GM19467 (cell line): ENCODE measurements around the gene ZNF587B.
"Not testable (repeated sequence)": the region's sequence is repeated elsewhere in the genome, so short reads cannot be mapped to it uniquely, and the experiment has no call there.

Experiments used
- ATAC-seq: cut with Tn5 transposase; IDR thresholded peaks from one replicate; pipeline ENCODE4 v1.9.1; 2021; ENCODE audit warnings: mild to moderate bottlenecking, moderate library complexity; ENCODE audit not compliant: unreplicated experiment

Gene ZNF587B

GRCh38 chr19:57830071-57830602 lies at the start of gene ZNF587B:
ZNF587B (plus strand) TSS chr19:57830299; CDS start chr19:57830529, 230 bp downstream.
- ATAC-seq: no peak

DNA sequence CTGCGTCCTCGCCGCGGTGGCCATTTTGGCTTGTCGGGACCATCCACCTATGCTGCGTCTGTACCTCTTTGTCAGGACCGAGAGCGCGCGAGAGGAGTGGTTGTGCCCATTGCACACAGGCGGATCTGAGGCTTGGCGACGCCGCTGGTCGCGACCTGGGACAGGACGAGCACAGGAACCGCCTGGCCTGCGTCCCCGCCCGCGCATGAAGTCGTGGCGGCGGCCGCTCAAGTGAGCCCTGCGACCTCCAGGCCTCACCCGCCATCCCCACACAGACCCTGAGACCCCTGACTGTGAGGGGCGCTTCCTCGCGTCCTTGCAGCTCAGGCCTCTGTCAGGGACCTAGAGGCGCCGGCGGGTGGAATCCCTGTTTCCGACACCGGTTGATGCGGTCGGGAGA lies 43.8 kb upstream of the ZNF587B start:
- ATAC-seq: no peak

DNA sequence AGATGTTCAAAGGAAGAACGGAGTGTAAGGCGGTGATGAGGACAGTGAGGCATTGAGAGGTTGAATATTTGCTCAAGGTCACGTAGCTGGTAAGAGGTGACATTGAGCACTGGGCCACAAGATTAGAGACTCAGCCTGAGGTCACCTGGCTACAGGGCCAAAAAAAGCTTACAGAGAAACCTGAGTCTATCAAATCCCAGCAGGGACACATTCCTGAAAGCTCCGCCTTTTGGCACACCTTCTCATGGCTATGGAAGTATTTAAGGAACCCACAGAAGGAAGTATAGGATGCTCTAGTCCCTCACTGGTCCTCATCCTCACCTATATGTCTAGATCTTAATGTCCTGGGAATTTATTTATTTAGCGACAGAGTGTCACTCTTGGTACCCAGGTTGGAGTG lies 43.2 kb upstream of the ZNF587B start:
- ATAC-seq: no peak

DNA sequence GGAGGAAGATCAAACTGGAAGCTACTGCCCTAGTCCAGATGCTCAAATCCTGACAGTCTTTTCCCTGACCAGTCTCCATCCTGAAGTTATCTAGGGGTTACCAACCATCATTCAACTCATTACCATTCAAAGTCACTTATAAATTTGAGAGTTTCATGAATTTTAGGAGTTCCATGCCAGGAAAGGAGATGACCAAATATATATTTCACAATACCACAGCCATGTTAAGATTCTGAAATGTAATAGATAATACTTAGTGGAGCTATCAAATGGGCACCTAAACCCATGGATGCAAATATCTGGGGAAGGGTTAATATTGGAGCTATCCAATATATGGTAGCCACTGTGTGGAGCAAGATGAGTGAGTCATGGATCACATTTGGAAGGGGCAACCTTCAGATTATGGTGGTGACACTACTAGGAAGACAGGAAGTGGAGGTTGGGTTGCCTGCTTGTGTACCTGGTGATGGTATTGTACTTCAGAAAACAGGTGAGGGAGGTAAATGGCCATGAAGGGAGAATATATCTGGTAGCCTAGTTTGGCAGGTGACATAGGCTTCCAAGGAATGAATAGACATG lies 41.9 kb upstream of the ZNF587B start:
- ATAC-seq: no peak

GRCh38 chr19:57789288-57789687 lies 40.8 kb upstream of the ZNF587B start:
- no peak for ATAC-seq

GRCh38 chr19:57796580-57796979 lies 33.5 kb upstream of the ZNF587B start:
- ATAC-seq: not testable (repeated sequence)

DNA sequence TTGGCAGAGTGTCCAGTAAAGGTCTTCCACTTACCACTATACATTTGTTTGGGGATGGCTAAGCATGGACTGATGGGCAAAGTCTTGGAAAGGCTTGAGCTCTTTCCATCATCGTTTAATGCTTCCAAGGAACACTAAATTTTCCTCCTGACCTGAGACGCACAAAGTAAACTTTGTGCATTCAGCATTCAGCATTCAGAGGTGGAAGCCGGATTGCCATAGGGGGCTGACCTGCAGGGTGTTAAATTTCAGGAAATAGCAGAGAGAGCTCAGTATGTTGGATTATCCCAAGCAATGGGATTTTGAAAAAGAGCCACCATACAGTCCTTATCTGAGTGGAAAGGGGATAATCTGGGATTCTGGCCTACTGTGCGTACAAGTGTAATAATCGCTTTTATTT lies 29.4 kb upstream of the ZNF587B start:
- no peak for ATAC-seq

- ATAC-seq: no peak
Observed at GRCh38 chr19:57802269-57802668, 27.8 kb upstream of the ZNF587B start.

DNA sequence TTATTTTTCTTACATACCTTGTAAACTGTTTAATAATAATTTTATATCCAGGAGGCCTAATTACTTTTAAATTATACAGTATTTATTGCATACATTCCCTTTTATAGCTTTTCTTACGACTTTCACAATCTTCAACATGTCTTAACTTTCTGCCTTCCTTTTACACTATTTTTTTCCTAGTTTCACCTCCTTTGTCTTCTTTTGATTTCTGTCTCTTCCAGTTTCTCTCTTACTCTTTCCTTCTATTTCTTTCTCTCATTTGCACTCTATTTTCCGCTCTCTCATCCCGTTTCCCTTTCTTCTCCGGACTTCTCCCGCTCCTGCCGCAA lies 26.9 kb upstream of the ZNF587B start:
- no peak for ATAC-seq

DNA sequence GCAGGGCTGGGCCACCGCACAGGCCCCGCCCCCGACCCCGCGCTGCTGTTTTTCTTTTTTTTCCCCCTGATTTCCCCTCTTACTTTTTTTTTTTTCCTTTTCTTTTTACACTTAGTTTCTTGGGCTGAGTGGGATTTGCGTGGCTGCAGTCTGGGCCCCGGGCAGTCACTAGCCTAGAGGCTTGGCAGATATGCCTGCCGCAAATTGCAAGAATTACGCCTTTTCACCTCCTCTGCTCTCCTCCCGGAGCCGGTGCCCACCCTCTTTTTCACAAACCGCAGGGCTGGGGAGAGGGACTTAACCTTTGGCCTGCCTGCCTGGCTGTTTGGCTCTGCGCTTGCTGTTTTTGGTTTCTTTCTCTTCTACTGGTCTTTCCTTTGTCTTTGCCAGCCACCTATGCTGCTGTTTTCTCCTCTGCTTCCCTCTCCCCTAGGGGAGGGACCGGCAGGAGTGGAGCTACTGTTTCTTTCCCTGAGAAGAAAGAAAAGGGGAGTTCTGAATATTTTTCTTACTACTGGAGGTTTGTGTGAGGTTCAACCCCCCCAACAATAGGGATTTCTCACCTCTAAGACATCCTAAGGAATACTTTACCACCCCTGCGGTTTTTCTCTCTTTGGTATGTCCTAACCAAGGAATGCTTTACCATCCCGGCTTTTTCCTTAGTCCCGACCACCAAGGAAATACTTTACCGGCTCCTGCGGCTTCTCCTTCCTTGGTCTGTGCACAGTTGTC lies 26.3 kb upstream of the ZNF587B start:
- ATAC-seq: no peak

- ATAC-seq: no peak
Observed at GRCh38 chr19:57807541-57807940, 22.6 kb upstream of the ZNF587B start.

DNA sequence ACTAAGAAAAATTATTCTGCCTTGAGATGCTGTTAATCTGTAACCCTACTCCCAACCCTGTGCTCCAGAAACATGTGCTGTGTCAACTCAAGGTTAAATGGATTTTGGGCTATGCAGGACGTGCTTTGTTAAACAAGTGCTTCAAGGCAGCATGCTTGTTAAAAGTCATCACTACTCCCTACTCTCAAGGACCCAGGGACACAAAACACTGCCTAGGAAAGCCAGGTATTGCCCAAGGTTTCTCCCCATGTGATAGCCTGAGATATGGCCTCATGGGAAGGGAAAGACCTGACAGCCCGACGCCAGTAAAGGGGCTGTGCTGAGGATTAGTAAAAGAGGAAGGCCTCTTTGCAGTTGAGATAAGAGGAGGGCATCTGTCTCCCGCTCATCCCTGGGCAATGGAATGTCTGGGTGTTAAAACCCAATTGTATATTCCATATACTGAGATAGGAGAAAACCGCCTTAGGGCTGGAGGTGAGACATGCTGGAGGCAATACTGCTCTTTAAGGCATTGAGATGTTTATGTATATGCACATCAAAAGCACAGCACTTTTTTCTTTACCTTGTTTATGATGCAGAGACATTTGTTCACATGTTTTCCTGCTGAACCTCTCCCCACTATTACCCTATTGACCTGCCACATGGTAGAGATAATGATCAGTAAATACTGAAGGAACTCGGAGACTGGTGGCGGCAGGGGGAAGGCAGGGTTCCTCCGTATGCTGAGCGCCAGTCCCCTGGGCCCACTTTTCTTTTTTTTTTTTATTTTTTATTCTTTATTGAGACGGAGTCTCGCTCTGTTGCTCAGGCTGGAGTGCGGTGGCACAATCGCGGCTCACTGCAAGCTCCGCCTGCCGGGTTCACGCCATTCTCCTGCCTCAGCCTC lies 19.4 kb upstream of the ZNF587B start:
- ATAC-seq: not testable (repeated sequence)

- ATAC-seq: no peak
Observed at GRCh38 chr19:57812226-57812625, 17.9 kb upstream of the ZNF587B start.

GRCh38 chr19:57812975-57813820 lies 16.9 kb upstream of the ZNF587B start:
- not testable (repeated sequence) for ATAC-seq

GRCh38 chr19:57813919-57814504 lies 16.1 kb upstream of the ZNF587B start:
- no peak for ATAC-seq

DNA sequence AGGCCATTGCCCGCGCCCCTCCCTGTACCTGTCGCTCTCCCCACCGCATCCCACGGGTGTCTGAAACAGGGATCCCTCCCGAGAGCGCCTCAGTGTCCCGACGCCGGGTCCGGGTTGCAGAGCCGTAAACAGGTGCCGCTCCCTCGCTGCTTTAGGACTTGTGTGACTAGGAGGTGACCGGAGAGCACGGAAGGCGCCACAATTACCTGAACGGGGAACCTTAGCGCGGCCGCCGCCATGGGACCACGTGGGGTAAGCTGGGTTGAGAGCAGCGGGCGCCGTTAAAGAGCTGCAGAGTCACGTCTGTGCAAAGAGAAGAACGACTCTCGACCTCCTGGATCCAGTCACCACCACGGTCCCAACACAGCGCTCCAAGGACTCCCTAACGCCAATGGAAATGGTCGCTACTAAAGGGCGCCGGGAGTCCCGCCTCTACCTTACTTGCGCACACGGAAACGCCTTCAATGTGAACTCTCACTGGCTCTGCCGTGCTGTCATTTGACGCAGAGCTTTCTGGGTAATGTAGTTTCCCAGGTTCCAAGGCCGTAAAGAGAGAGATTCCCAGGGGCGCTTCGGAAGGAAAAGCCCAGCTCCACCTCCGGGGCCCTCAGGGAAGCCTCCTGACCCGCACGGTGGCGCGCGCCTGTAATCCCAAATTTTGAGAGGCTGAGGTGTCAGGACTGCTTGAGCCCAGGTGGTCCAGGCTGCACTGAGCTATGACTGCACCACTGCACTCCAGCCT lies 15.4 kb upstream of the ZNF587B start, which contains the start of gene ZNF552:
Gene ZNF552, minus strand, starts transcription at position 409 of the 742 bp plus-strand sequence. Its CDS starts 170 bp downstream, at position 239.
- peak; percentile 75 for ATAC-seq

GRCh38 chr19:57815247-57816075 lies 14.6 kb upstream of the ZNF587B start:
- no peak for ATAC-seq

DNA sequence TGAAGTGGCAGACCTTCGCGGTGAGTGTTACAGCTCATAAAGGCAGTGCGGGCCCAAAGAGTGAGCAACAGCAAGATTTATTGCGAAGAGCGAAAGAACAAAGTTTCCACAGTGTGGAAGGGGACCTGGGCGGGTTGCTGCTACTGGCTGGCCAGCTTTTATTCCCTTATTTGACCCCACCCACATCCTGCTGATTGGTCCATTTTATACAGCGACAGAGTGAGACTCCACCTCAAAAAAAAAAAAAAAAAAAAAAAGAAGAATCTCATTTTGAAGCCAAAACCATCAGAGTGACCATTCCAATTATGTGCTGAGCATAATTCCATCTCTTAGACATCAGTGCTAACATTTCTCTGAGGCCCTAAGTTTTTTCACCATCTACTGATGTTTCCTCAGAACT lies 13.4 kb upstream of the ZNF587B start:
- ATAC-seq: no peak

DNA sequence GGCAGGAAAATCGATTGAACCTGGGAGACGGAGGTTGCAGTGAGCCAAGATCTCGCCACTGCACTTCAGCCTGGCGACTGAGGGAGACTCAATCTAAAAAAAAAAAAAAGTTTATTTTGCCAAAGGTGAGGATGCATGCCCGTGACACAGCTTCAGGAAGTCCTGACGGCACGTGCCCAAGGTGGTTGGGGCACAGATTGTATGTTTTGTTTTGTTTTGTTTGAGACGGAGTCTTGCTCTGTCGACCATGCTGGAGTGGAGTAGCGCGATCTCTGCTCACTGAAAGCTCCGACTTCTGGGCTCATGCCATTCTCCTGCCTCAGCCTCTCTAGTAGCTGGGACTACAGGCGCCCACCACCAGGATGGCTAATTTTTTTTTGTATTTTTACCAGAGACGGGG lies 12.1 kb upstream of the ZNF587B start:
- ATAC-seq: no peak
